GM18499 (cell line): Measurements from ENCODE around the gene CCT4.

Source experiments
- ATAC-seq: cut with Tn5 transposase; IDR thresholded peaks from one replicate; pipeline ENCODE4 v1.9.1; 2021; ENCODE audit warnings: moderate number of reproducible peaks; ENCODE audit not compliant: insufficient read depth, unreplicated experiment

The CCT4 gene

DNA sequence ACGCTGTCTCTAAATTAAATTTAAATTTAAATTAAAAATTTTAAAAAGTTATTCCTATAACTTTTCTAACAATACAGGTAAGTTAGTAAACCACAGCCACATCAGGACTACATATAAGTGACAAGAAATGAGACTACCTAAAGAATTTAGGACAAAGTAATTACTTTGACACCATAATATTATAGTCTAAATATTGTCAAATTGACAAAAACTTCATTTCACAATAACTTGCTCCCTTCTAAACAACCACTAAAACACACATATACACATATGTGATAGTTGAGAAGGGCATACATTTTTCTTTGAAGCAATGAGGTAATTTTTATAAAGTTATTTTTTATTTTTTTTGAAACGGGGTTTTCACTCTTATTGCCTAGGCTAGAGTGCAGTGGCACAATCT lies 66.2 kb downstream of the CCT4 start:
- ATAC-seq: no peak
